Natural killer cell (primary cell): ENCODE results near the gene SIRPB2. TPM values are rescaled to one million over a fixed set of nuclear protein-coding genes. Genes with fewer than 3 reads are reported as not detected.

ENCODE experiments used
- ATAC-seq, 3 donors: fragments of 150-1000 bp in 2 of 3; fragments of 200-7000 bp in 1 of 3; cut with Tn5 transposase; 1 replicate in 1 of 3; 2 replicates in 2 of 3; pipeline ENCODE4 v1.10.0; 2021; ENCODE audit warnings: mild to moderate bottlenecking in 2 of 3, moderate library complexity in 2 of 3
- DNase-seq, 2 donors: peaks; one replicate each; pipeline versions ENCODE4 v3.0.0 to v3.0.0-alpha.2; 2013 to 2021; ENCODE audit warnings: mixed read lengths in 1 of 2
- H3K27ac ChIP-seq: one replicate; pipeline ENCODE4 v1.5.1; 2013; ENCODE audit warnings: mild to moderate bottlenecking, low read length
- H3K27me3 ChIP-seq: one replicate; pipeline ENCODE4 v1.6.1; 2013; ENCODE audit warnings: low read length; ENCODE audit not compliant: control insufficient read depth, insufficient read depth
- H3K36me3 ChIP-seq: one replicate; pipeline ENCODE4 v1.6.1; 2013; ENCODE audit warnings: low read length; ENCODE audit not compliant: control insufficient read depth, insufficient read depth
- H3K4me1 ChIP-seq: one replicate; pipeline ENCODE4 v1.6.1; 2013; ENCODE audit warnings: low read length; ENCODE audit not compliant: control insufficient read depth, insufficient read depth
- H3K4me3 ChIP-seq: one replicate; pipeline ENCODE4 v1.5.1; 2013; ENCODE audit warnings: low read length
- H3K9me3 ChIP-seq: one replicate; pipeline ENCODE4 v1.6.1; 2013; ENCODE audit warnings: low read length; ENCODE audit not compliant: control insufficient read depth, insufficient read depth
- H3K27ac Mint-ChIP-seq, 2 donors: one replicate each; pipeline ENCODE4 v1.8.0; 2022; ENCODE audit warnings: mild to moderate bottlenecking in 2 of 2, mixed read lengths in 2 of 2, moderate library complexity in 1 of 2
- H3K27me3 Mint-ChIP-seq, 2 donors: one replicate each; pipeline ENCODE4 v1.8.0; 2022; ENCODE audit warnings: low read depth in 2 of 2, mixed read lengths in 2 of 2
- H3K36me3 Mint-ChIP-seq: one replicate; pipeline ENCODE4 v1.8.0; 2022; ENCODE audit warnings: mixed read lengths
- H3K4me1 Mint-ChIP-seq, 2 donors: one replicate each; pipeline ENCODE4 v1.8.0; 2022; ENCODE audit warnings: mixed read lengths in 2 of 2
- H3K4me3 Mint-ChIP-seq: one replicate; pipeline ENCODE4 v1.8.0; 2022; ENCODE audit warnings: mild to moderate bottlenecking, moderate library complexity, mixed read lengths
- H3K9me3 Mint-ChIP-seq, 2 donors: one replicate each; pipeline ENCODE4 v1.8.0; 2022; ENCODE audit warnings: mixed read lengths in 2 of 2
- CTCF ChIP-seq: fragments of 200-600 bp; IDR thresholded peaks from one replicate; pipeline ENCODE4 v1.8.0; 2022; ENCODE audit warnings: antibody characterized with exemption
- WGBS: methylation state at CpG from one replicate; pipeline ENCODE4 v1.1.7; 2013; ENCODE audit warnings: missing lambda C conversion rate; ENCODE audit not compliant: insufficient coverage; 5-methylcytosine and 5-hydroxymethylcytosine counted together
- intact Hi-C: fragments of 100-400 bp; cut with micrococcal nuclease; formaldehyde crosslinking; loops from one replicate; pipeline ENCODE4 v1.14.2; 2022
- total RNA-seq, 4 donors: library from RNA; stranded (reverse); fragments of 120-200 nt in 1 of 4; gene quantifications; one replicate each; pipeline versions ENCODE4 v1.2.3 to v1.2.4, GENCODE V29; 2013 to 2022

The SIRPB2 gene
- total RNA-seq, 3 donors from 2014 or later (not counting 1 experiment from before 2014, with no cell fraction given) = 1.1 to 2.2 (median 1.5) TPM

DNA sequence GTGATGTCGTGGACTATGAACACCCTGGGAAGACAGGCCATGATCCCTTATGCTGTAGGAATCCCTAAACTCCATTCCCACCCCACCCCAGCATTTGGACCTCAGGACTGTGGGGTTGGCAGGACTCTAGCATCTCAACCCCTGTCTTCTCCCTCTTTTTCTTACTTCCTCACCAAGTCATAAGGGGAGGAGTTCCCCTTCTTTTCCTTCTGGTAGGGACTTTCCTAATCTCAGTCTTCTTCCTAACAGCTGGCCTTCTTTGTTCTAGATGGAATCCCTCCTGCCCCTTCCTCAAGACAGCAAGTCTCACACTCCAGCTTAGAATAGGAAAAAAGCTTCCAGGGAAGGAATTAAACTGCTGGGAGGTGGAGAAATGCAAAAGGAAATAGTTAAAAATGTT lies 2.3 kb upstream of the SIRPB2 start:
- Mint-ChIP-seq H3K36me3 (peaks cover 7% of the 10 kb centered on the region), H3K4me1 (no peaks in the 10 kb centered on the region), H3K4me3 (no peak overlapping the region), H3K27me3 (peaks cover 52 to 89% of the 10 kb centered on the region in 2 donors), H3K27ac (no peak overlapping the region), H3K9me3 (no peaks in the 10 kb centered on the region)
- Histone ChIP-seq H3K27ac (no peak overlapping the region), H3K9me3 (no peaks in the 10 kb centered on the region), H3K27me3 (no peaks in the 10 kb centered on the region), H3K36me3 (no peaks in the 10 kb centered on the region), H3K4me1 (no peaks in the 10 kb centered on the region), H3K4me3 (no peak overlapping the region)
- ATAC-seq (no peak), DNase-seq (no peak)
- no peak for TF ChIP-seq CTCF
- WGBS = 43% methylated on average over 1 of the region's 1 CpG
- intact Hi-C loops = no loop called here

DNA sequence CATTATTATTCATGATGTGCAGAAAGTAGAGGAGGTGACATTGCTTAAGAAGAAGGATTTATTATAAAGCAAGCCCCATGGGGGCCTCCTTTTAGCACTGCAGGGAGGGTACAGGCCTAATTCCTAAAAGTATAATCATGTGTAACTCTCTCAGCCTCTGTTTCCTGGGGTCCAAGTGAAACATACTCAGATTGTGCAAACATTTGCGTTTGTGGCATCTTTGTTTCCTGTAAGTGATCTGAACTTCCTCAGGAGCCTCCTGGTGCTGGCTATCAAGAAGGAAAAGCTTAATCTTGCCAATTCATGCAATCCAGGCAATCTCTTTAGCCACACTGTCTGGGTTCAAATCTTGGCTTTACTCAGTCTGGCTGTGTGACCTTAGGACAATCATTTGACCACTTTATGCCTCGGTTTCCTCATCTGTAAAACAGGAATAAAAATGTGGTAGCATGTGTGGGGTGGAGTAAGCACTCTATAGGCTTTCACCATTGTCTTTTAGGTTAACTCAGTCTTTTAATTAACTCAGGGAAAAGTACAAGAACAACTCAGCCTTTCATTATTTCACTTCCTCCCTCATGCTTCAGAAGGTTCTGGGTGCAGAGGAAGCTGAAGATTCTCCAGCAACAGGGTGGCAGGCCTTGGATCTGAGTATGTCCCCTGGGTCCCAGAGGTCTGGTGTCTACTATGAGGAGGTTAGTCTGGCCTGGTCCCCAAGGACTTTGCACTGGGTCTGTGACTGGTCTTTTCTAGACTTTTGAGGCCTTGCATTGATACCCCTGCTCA lies 831 bp upstream of the SIRPB2 start:
- H3K4me1 ChIP-seq = no peaks in the 10 kb centered on the region
- no peak overlapping the region for H3K27ac Mint-ChIP-seq
- H3K4me1 Mint-ChIP-seq = no peaks in the 10 kb centered on the region
- ATAC-seq = no peak
- intact Hi-C loops = no loop called here
- 34% methylated on average over 2 of the region's 2 CpGs for WGBS
- peaks cover 51 to 88% of the 10 kb centered on the region in 2 donors for H3K27me3 Mint-ChIP-seq
- no peak overlapping the region for H3K4me3 Mint-ChIP-seq
- H3K9me3 Mint-ChIP-seq = no peaks in the 10 kb centered on the region
- H3K27me3 ChIP-seq = no peaks in the 10 kb centered on the region
- no peak overlapping the region for H3K4me3 ChIP-seq
- no peaks in the 10 kb centered on the region for H3K36me3 Mint-ChIP-seq
- H3K27ac ChIP-seq = peak overlapping the region; percentile 26
- no peaks in the 10 kb centered on the region for H3K36me3 ChIP-seq
- no peaks in the 10 kb centered on the region for H3K9me3 ChIP-seq
- DNase-seq = no peak
- no peak for TF ChIP-seq CTCF

GRCh38 chr20:1490643-1491195 lies 501 bp downstream of the SIRPB2 start:
- Mint-ChIP-seq H3K27me3 (peaks cover 48 to 81% of the 10 kb centered on the region in 2 donors), H3K4me1 (no peaks in the 10 kb centered on the region), H3K27ac (no peak overlapping the region), H3K36me3 (no peaks in the 10 kb centered on the region), H3K9me3 (no peaks in the 10 kb centered on the region), H3K4me3 (no peak overlapping the region)
- Histone ChIP-seq H3K36me3 (no peaks in the 10 kb centered on the region), H3K4me1 (no peaks in the 10 kb centered on the region), H3K9me3 (no peaks in the 10 kb centered on the region), H3K4me3 (no peak overlapping the region), H3K27me3 (no peaks in the 10 kb centered on the region), H3K27ac (peak overlapping the region; percentile 16)
- no peak for TF ChIP-seq CTCF
- DNase-seq = no peak
- 70% methylated on average over 9 of the region's 9 CpGs for WGBS
- ATAC-seq = peak in 1 of 3 donors; percentile 27
- intact Hi-C loops = no loop called here
